Tibial artery (tissue), 4 donors: ENCODE data around the gene COPS7B.

Source experiments
- DNase-seq, 2 donors: peaks; one replicate each; pipeline ENCODE4 v3.0.0-alpha.2; 2019
- H3K27ac ChIP-seq, 2 donors: fragments of 200-600 bp; sonication (generic) in 1 of 2; 1 replicate in 1 of 2; 2 replicates in 1 of 2; pipeline ENCODE4 v1.5.1; 2018 to 2019; ENCODE audit warnings: mild to moderate bottlenecking in 1 of 2
- H3K27me3 ChIP-seq, 2 donors: fragments of 200-600 bp; sonication (generic) in 1 of 2; one replicate each; pipeline versions ENCODE4 v1.5.1 to v1.6.0; 2016 to 2019
- H3K36me3 ChIP-seq, 3 donors: fragments of 200-600 bp; sonication (generic) in 2 of 3; one replicate each; pipeline ENCODE4 v1.5.1; 2016 to 2019; ENCODE audit warnings: mild to moderate bottlenecking in 2 of 3
- H3K4me1 ChIP-seq, 4 donors: fragments of 200-600 bp; sonication (generic) in 2 of 4; 1 replicate in 3 of 4; 2 replicates in 1 of 4; pipeline ENCODE4 v1.5.1; 2016 to 2019
- H3K4me3 ChIP-seq, 2 donors: fragments of 200-600 bp; sonication (generic) in 1 of 2; 1 replicate in 1 of 2; 2 replicates in 1 of 2; pipeline ENCODE4 v1.5.1; 2018 to 2019; ENCODE audit warnings: mild to moderate bottlenecking in 2 of 2
- H3K9me3 ChIP-seq, 3 donors: fragments of 200-600 bp; sonication (generic) in 1 of 3; one replicate each; pipeline ENCODE4 v1.5.1; 2016 to 2019
- intact Hi-C: fragments of 100-400 bp; cut with DNase I; formaldehyde crosslinking; loops from one replicate; pipeline ENCODE4 v1.15.0; 2023; ENCODE audit warnings: low total_unique reads
- TF ChIP-seq, protein P1 (sequence below), 2 experiments: fragments of 200-600 bp in 1 of 2; fragments of 450-650 bp in 1 of 2; IDR thresholded peaks; one replicate each; pipeline ENCODE4 v1.5.1; 2017 to 2019; ENCODE audit warnings: antibody characterized with exemption in 2 of 2, mild to moderate bottlenecking in 1 of 2, moderate library complexity in 1 of 2

Gene COPS7B

DNA sequence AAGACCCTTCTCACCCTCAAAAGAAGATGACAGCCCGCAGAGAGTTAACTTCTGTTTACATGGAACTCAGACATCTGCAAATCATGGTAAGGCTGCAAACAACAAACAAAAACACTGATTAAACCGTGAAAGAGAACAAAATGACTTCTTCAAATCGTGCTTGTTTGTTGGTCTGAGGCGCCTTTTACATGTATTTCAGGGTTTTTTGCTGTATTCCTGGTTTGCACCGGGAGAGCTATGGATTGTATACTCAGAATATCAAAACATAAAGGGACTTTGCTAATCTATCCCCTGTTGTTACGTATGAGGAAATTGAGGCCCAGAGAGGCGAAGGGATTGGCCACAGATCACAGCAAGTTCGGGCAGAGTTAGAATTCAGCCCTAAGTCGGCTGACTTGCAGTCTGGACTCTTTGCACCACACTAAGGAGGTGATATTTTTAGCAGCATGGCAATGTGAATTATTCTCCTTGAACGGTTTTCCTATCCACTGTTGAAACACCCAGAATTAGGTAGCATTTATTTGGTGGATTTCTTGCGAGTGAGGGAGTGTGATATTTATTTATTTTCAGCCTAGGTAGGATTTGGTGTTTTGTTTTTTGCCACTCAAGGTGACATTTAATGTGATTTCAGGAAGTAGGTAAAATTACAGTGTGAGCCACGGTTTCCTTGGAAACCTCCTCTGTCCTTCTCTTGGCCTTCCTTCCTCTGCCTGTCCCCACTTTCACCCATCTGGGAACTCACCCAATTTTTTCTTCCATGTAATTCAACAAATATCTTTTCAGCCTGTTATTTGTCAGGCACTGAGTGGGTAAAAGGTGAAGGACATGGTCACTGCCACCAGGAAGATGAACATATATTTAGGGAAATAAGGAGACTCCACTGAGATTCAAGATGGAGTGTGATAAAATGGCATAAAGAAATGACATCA, 4.2 kb upstream of the COPS7B start:
- no peaks in the 10 kb centered on the region for H3K27me3 ChIP-seq
- TF ChIP-seq, protein P1, sequence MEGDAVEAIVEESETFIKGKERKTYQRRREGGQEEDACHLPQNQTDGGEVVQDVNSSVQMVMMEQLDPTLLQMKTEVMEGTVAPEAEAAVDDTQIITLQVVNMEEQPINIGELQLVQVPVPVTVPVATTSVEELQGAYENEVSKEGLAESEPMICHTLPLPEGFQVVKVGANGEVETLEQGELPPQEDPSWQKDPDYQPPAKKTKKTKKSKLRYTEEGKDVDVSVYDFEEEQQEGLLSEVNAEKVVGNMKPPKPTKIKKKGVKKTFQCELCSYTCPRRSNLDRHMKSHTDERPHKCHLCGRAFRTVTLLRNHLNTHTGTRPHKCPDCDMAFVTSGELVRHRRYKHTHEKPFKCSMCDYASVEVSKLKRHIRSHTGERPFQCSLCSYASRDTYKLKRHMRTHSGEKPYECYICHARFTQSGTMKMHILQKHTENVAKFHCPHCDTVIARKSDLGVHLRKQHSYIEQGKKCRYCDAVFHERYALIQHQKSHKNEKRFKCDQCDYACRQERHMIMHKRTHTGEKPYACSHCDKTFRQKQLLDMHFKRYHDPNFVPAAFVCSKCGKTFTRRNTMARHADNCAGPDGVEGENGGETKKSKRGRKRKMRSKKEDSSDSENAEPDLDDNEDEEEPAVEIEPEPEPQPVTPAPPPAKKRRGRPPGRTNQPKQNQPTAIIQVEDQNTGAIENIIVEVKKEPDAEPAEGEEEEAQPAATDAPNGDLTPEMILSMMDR (IDR thresholded peaks at IDR 0.05) = no peak
- no peaks in the 10 kb centered on the region for H3K36me3 ChIP-seq
- peak in 1 of 2 donors; percentile 32 for DNase-seq
- intact Hi-C loops = loop anchor here (10.0 kb wide), 1 partner anchor 97 kb away; no protein-coding TSS in a partner anchor
- H3K9me3 ChIP-seq = no peaks in the 10 kb centered on the region
- H3K4me3 ChIP-seq = peak overlapping the region; percentile 90 to 95
- H3K4me1 ChIP-seq = peaks cover 0 to 55% (median 41%) of the 10 kb centered on the region in 4 donors
- peak overlapping the region; percentile 85 to 90 for H3K27ac ChIP-seq

DNA sequence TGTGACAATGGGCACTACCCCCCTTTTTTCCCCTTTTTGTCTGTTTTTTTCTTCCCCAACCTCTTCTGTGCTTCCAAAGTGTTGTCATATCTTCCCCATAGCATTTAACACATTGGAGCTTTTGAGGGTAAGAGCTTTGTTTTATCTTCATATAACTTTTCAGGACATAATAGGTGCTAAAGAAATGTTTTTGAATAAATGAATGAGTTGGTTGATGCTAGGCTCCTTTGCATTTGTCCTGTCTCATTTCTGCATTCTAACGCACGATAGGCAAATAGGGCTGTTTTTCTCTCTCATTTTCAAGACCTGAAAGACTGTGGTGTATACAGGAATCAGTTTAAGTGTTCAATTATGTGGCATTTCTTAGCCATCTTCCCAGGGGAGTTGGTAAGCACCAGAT, 832 bp upstream of the COPS7B start:
- Histone ChIP-seq H3K4me3 (no peak overlapping the region), H3K4me1 (peaks cover 0 to 60% (median 39%) of the 10 kb centered on the region in 4 donors), H3K27me3 (no peaks in the 10 kb centered on the region), H3K9me3 (no peaks in the 10 kb centered on the region), H3K36me3 (peaks cover 0 to 21% (median 12%) of the 10 kb centered on the region in 3 donors), H3K27ac (no peak overlapping the region)
- TF ChIP-seq, protein P1 (IDR thresholded peaks at IDR 0.05) = no peak
- intact Hi-C loops = loop anchor here (10.0 kb wide), 1 partner anchor 101 kb away; no protein-coding TSS in a partner anchor
- no peak for DNase-seq

DNA sequence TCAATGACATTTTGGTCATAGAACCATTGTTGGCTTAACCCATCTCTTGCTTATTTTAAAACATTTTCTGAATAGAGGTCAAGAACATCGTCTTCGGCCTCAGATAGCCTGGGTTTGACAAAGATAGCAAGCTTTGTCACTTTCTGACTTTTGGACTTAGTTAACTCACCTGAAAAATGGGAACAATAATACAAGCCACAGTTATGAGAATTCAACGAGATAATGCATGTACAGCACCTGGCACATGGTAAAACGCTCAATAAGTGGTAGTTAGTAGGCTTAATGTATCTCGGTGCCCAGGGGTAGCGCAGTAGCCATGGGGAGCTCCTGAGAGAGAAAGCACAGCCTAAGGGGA, 446 bp upstream of the COPS7B start:
- TF ChIP-seq, protein P1 (IDR thresholded peaks at IDR 0.05) = no peak
- Histone ChIP-seq H3K27me3 (no peaks in the 10 kb centered on the region), H3K27ac (peak overlapping the region; percentile 71 to 72), H3K4me3 (peak overlapping the region; percentile 95 to 99), H3K36me3 (peaks cover 0 to 23% (median 13%) of the 10 kb centered on the region in 3 donors), H3K4me1 (peaks cover 0 to 58% (median 38%) of the 10 kb centered on the region in 4 donors), H3K9me3 (no peaks in the 10 kb centered on the region)
- no peak for DNase-seq
- intact Hi-C loops = loop anchor here (10.0 kb wide), 1 partner anchor 101 kb away; no protein-coding TSS in a partner anchor

DNA sequence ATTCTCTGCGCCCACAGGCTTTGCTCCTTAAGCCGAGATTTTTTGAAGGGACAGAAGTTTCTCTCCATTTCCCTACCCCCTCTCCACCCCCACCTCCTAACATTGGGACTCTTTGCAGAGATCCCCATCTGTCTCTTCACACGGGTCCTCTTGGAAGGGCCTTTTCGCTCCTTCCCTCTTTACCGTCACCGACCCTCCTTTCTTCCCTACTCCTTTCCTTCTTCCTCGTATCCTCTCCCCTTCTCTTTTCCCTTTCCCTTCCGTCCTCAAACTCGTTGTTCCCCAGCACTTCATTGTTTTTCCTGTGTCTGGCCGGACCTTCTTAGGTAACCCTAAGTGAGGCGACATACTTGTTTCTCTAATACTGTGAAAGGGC, 660 bp downstream of the COPS7B start:
- H3K36me3 ChIP-seq = peaks cover 8 to 34% (median 23%) of the 10 kb centered on the region in 3 donors
- H3K27ac ChIP-seq = peak overlapping the region; percentile 71 to 72
- H3K4me3 ChIP-seq = peak overlapping the region; percentile 95 to 99
- no peak for DNase-seq
- peaks cover 0 to 57% (median 38%) of the 10 kb centered on the region in 4 donors for H3K4me1 ChIP-seq
- intact Hi-C loops = loop anchor here (10.0 kb wide), 1 partner anchor 102 kb away; no protein-coding TSS in a partner anchor
- H3K9me3 ChIP-seq = no peaks in the 10 kb centered on the region
- TF ChIP-seq, protein P1 (IDR thresholded peaks at IDR 0.05) = no peak
- no peaks in the 10 kb centered on the region for H3K27me3 ChIP-seq

DNA sequence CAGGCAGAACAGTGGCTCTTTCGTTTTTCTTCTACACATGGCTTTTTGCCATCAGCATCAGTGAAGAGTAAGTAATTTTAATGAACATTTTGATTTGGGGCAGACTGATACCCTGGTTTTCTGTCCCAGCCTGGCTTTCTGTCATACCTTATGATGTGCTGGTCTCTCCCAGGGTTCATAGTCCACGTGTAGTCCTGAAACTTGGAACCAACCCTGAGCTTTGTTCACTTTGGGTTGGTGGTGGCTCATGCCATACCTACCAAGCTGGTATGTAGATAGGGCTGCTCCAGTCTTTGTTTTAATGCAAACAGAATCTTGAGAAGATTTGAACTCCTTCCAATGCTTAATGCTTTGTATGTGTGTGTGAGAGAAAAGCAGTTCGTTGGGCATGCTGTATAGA, 4.9 kb downstream of the COPS7B start:
- H3K4me1 ChIP-seq = peaks cover 0 to 18% (median 11%) of the 10 kb centered on the region in 4 donors
- peaks cover 28 to 66% (median 43%) of the 10 kb centered on the region in 3 donors for H3K36me3 ChIP-seq
- H3K27ac ChIP-seq = no peak overlapping the region
- intact Hi-C loops = no loop called here
- no peak for DNase-seq
- no peaks in the 10 kb centered on the region for H3K27me3 ChIP-seq
- TF ChIP-seq, protein P1 (IDR thresholded peaks at IDR 0.05) = no peak
- no peak overlapping the region for H3K4me3 ChIP-seq
- no peaks in the 10 kb centered on the region for H3K9me3 ChIP-seq
